ENCODE results near the gene RASGRF2.

GRCh38 chr5:81232464-81233079, 272.4 kb downstream of the RASGRF2 start:
- no peak for TF ChIP-seq CTCF (conservative IDR thresholded peaks at IDR 0.05; ENCODE audit: low read length)
- TF ChIP-seq EZH2phosphoT487 (IDR thresholded peaks at IDR 0.05; ENCODE audit: borderline replicate concordance), result no peak

Measured in Loucy (cell line).